Ishikawa (cell line): ENCODE data around the gene C10orf120.

Experiments
- CEBPB ChIP-seq: IDR thresholded peaks from 2 replicates; pipeline ENCODE4 v1.6.1; 2012
- CREB1 ChIP-seq: IDR thresholded peaks from 2 replicates; pipeline ENCODE4 v1.6.1; 2012; ENCODE audit warnings: low read depth
- EGR1 ChIP-seq: IDR thresholded peaks from 2 replicates; pipeline ENCODE4 v1.6.1; 2012
- EP300 ChIP-seq: IDR thresholded peaks from 2 replicates; pipeline ENCODE4 v1.6.1; 2012; ENCODE audit warnings: borderline replicate concordance
- FOXM1 ChIP-seq: IDR thresholded peaks from 2 replicates; pipeline ENCODE4 v1.6.1; 2012; ENCODE audit warnings: low read depth, borderline replicate concordance
- NFIC ChIP-seq: IDR thresholded peaks from 2 replicates; pipeline ENCODE4 v1.6.1; 2012
- RAD21 ChIP-seq: IDR thresholded peaks from 2 replicates; pipeline ENCODE4 v1.6.1; 2012; ENCODE audit warnings: low read depth
- TAF1 ChIP-seq: IDR thresholded peaks from 2 replicates; pipeline ENCODE4 v1.6.1; 2012; ENCODE audit warnings: low read depth, mild to moderate bottlenecking
- TCF12 ChIP-seq: IDR thresholded peaks from 2 replicates; pipeline ENCODE4 v1.6.1; 2012; ENCODE audit warnings: low read depth
- TEAD4 ChIP-seq: IDR thresholded peaks from 2 replicates; pipeline ENCODE4 v1.6.1; 2012
- YY1 ChIP-seq: IDR thresholded peaks from 2 replicates; pipeline ENCODE4 v1.6.1; 2012; ENCODE audit warnings: low read depth
- ZBTB7A ChIP-seq: IDR thresholded peaks from 2 replicates; pipeline ENCODE4 v1.6.1; 2012; ENCODE audit warnings: low read depth
- TF ChIP-seq, protein P1 (sequence below): IDR thresholded peaks from 2 replicates; pipeline ENCODE4 v1.6.1; 2012
- TF ChIP-seq, protein P2 (sequence below): IDR thresholded peaks from 2 replicates; pipeline ENCODE4 v1.6.1; 2012
- TF ChIP-seq, protein P3 (sequence below): IDR thresholded peaks from 2 replicates; pipeline ENCODE4 v1.6.1; 2012; ENCODE audit warnings: low read depth, mild to moderate bottlenecking

Gene C10orf120

GRCh38 chr10:122675278-122675677 is 24.4 kb downstream of the C10orf120 start:
- TF ChIP-seq CREB1, result no peak
- TF ChIP-seq, protein P1, sequence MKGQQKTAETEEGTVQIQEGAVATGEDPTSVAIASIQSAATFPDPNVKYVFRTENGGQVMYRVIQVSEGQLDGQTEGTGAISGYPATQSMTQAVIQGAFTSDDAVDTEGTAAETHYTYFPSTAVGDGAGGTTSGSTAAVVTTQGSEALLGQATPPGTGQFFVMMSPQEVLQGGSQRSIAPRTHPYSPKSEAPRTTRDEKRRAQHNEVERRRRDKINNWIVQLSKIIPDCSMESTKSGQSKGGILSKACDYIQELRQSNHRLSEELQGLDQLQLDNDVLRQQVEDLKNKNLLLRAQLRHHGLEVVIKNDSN, result no peak
- no peak for TF ChIP-seq YY1
- no peak for TF ChIP-seq TAF1
- no peak for TF ChIP-seq RAD21
- no peak for TF ChIP-seq EP300
- TF ChIP-seq EGR1, result no peak
- TF ChIP-seq FOXM1, result no peak
- TF ChIP-seq NFIC, result no peak
- no peak for TF ChIP-seq CEBPB

DNA sequence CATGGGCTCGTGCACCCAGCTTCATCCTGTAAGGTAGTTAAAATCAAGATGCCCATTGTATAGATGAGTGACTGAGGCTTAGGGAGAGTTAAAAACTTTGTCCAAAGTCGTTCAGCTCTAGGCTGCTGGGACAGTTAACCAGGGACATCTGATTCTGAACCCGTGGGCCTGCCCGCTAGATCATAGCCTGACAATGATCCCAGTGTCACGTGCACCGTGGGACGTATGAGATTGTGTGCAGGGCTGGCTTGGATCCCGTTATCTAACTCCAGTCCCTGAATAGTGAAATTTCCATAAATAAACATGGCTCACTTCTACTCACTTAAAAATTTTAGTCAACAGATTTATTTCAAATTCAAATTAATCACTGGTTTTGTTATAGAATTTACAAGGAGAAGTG is 24.9 kb downstream of the C10orf120 start:
- TF ChIP-seq, protein P1, result no peak
- TF ChIP-seq, protein P2, sequence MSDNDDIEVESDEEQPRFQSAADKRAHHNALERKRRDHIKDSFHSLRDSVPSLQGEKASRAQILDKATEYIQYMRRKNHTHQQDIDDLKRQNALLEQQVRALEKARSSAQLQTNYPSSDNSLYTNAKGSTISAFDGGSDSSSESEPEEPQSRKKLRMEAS, result no peak
- TF ChIP-seq TEAD4 (no peak), NFIC (no peak), ZBTB7A (no peak), RAD21 (no peak), TCF12 (no peak), EGR1 (no peak), CREB1 (no peak), EP300 (no peak)
- TF ChIP-seq, protein P3, sequence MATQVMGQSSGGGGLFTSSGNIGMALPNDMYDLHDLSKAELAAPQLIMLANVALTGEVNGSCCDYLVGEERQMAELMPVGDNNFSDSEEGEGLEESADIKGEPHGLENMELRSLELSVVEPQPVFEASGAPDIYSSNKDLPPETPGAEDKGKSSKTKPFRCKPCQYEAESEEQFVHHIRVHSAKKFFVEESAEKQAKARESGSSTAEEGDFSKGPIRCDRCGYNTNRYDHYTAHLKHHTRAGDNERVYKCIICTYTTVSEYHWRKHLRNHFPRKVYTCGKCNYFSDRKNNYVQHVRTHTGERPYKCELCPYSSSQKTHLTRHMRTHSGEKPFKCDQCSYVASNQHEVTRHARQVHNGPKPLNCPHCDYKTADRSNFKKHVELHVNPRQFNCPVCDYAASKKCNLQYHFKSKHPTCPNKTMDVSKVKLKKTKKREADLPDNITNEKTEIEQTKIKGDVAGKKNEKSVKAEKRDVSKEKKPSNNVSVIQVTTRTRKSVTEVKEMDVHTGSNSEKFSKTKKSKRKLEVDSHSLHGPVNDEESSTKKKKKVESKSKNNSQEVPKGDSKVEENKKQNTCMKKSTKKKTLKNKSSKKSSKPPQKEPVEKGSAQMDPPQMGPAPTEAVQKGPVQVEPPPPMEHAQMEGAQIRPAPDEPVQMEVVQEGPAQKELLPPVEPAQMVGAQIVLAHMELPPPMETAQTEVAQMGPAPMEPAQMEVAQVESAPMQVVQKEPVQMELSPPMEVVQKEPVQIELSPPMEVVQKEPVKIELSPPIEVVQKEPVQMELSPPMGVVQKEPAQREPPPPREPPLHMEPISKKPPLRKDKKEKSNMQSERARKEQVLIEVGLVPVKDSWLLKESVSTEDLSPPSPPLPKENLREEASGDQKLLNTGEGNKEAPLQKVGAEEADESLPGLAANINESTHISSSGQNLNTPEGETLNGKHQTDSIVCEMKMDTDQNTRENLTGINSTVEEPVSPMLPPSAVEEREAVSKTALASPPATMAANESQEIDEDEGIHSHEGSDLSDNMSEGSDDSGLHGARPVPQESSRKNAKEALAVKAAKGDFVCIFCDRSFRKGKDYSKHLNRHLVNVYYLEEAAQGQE, result no peak

GRCh38 chr10:122673731-122674130 is 25.9 kb downstream of the C10orf120 start:
- TF ChIP-seq YY1 (no peak), CEBPB (no peak), TCF12 (no peak), RAD21 (no peak), CREB1 (no peak), TAF1 (no peak), FOXM1 (no peak)
- TF ChIP-seq, protein P2, result no peak
- TF ChIP-seq, protein P1, result no peak
- TF ChIP-seq, protein P3, result no peak

DNA sequence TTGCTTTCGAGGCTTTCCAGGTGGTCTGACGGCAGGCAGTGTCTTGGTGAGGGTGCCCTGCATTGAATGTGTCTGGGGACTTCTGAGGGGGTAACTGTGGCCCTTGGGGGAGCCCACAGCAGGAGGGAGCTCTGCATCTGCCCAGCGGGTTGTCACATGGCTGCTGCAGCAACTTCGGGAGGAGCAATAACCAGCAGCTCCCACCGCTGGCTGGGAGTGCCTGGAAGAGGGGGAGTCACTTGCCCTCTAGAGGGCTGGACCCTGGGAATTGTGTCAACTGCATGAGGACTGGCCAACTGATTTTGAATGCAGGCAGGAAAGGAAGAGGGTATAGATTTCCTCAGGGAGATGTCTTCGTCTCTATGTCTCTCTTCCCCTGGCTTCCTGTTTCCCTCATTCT is 26.4 kb downstream of the C10orf120 start:
- TF ChIP-seq, protein P3, result no peak
- TF ChIP-seq, protein P1, result no peak
- TF ChIP-seq TEAD4 (no peak), NFIC (no peak), RAD21 (no peak), EP300 (no peak), EGR1 (no peak), ZBTB7A (no peak), FOXM1 (no peak), TAF1 (no peak), CEBPB (no peak), TCF12 (no peak), CREB1 (no peak), YY1 (no peak)
- TF ChIP-seq, protein P2, result no peak
